Measurements from ENCODE around the gene EXOC4. TPM values are rescaled to one million over a fixed set of nuclear protein-coding genes. Genes with fewer than 3 reads are reported as not detected.
"Not testable (repeated sequence)": the region's sequence is repeated elsewhere in the genome, so short reads cannot be mapped to it uniquely, and the experiment has no call there.

EXOC4 gene
- total RNA-seq, 2 donors from 2014 or later = 106 to 115 TPM

- no peak overlapping the region for H3K4me3 ChIP-seq (ENCODE audit: low read length)
- H3K27ac Mint-ChIP-seq = no peak overlapping the region
- H3K9me3 Mint-ChIP-seq = peaks cover 16% of the 10 kb centered on the region
- H3K27ac ChIP-seq (ENCODE audit: low read depth, low read length) = no peak overlapping the region
- no peak for DNase-seq
- TF ChIP-seq CTCF (conservative IDR thresholded peaks at IDR 0.05) = no peak
- peaks cover 20% of the 10 kb centered on the region for H3K9me3 ChIP-seq (ENCODE audit: control insufficient read depth, low read length)
- no peaks in the 10 kb centered on the region for H3K27me3 Mint-ChIP-seq (ENCODE audit: insufficient read depth)
- no peaks in the 10 kb centered on the region for H3K27me3 ChIP-seq (ENCODE audit: control insufficient read depth, insufficient read depth, low read length, poor library complexity, severe bottlenecking)
- H3K4me1 Mint-ChIP-seq = peaks cover 30% of the 10 kb centered on the region
- peaks cover 12% of the 10 kb centered on the region for H3K4me1 ChIP-seq (ENCODE audit: control insufficient read depth, insufficient read depth, low read length)
- peaks cover 6% of the 10 kb centered on the region for H3K36me3 ChIP-seq (ENCODE audit: control insufficient read depth, insufficient read depth, low read length)
- no peak overlapping the region for H3K4me3 Mint-ChIP-seq
- 94 to 95% methylated on average over 6 of the region's 6 CpGs for WGBS, 2 experiments (ENCODE audit: insufficient coverage in 1 of 2, insufficient read length in 1 of 2)
- H3K36me3 Mint-ChIP-seq (ENCODE audit: low read depth) = peaks cover 33% of the 10 kb centered on the region
- H3K9ac ChIP-seq (ENCODE audit: extremely low read depth, low read length, poor library complexity, severe bottlenecking) = no peak overlapping the region
Observed at GRCh38 chr7:134073276-134073675, 820.4 kb downstream of the EXOC4 start.

GRCh38 chr7:134075799-134076198, 822.9 kb downstream of the EXOC4 start:
- Mint-ChIP-seq H3K4me3 (no peak overlapping the region), H3K27me3 (ENCODE audit: insufficient read depth) (no peaks in the 10 kb centered on the region), H3K4me1 (peaks cover 24% of the 10 kb centered on the region), H3K9me3 (peaks cover 16% of the 10 kb centered on the region), H3K36me3 (ENCODE audit: low read depth) (peaks cover 29% of the 10 kb centered on the region), H3K27ac (no peak overlapping the region)
- Histone ChIP-seq H3K4me1 (ENCODE audit: control insufficient read depth, insufficient read depth, low read length) (peaks cover 6% of the 10 kb centered on the region), H3K9me3 (ENCODE audit: control insufficient read depth, low read length) (peaks cover 20% of the 10 kb centered on the region), H3K36me3 (ENCODE audit: control insufficient read depth, insufficient read depth, low read length) (peaks cover 6% of the 10 kb centered on the region), H3K9ac (ENCODE audit: extremely low read depth, low read length, poor library complexity, severe bottlenecking) (no peak overlapping the region), H3K27me3 (ENCODE audit: control insufficient read depth, insufficient read depth, low read length, poor library complexity, severe bottlenecking) (no peaks in the 10 kb centered on the region), H3K4me3 (ENCODE audit: low read length) (peak overlapping the region; percentile 36), H3K27ac (ENCODE audit: low read depth, low read length) (no peak overlapping the region)
- no peak for TF ChIP-seq CTCF (conservative IDR thresholded peaks at IDR 0.05)
- WGBS, 2 experiments (ENCODE audit: insufficient coverage in 1 of 2, insufficient read length in 1 of 2) = 92% methylated on average over 1 of the region's 1 CpG; no CpG with 5 or more reads in 1 of the 2 experiments
- no peak for DNase-seq

DNA sequence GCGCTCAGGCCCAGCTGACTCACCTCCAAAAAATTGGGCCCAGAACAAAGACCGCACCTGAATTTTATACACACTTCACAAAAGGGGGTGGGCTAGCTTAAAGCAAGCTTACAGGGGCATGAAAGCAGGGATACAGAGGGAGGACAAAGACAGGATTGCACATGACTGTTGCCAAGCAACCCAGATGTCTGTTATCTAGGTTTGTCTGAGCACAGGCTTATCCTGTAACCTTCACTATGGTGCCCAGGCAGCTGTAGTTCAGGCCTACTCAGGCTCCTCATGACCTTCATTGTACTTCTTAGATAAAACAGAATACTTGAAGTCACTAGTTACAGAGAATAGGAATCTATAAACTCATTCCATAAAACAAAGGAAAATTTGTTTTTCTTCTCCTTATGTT, 824.7 kb downstream of the EXOC4 start:
- not testable (repeated sequence) for H3K36me3 ChIP-seq (ENCODE audit: control insufficient read depth, insufficient read depth, low read length); H3K4me3 Mint-ChIP-seq; DNase-seq; H3K27ac Mint-ChIP-seq; H3K9ac ChIP-seq (ENCODE audit: extremely low read depth, low read length, poor library complexity, severe bottlenecking); H3K27me3 ChIP-seq (ENCODE audit: control insufficient read depth, insufficient read depth, low read length, poor library complexity, severe bottlenecking); H3K27ac ChIP-seq (ENCODE audit: low read depth, low read length); H3K4me1 ChIP-seq (ENCODE audit: control insufficient read depth, insufficient read depth, low read length); H3K4me3 ChIP-seq (ENCODE audit: low read length); H3K27me3 Mint-ChIP-seq (ENCODE audit: insufficient read depth)
- Mint-ChIP-seq H3K4me1 (peaks cover 14% of the 10 kb centered on the region), H3K36me3 (ENCODE audit: low read depth) (peaks cover 37% of the 10 kb centered on the region), H3K9me3 (peaks cover 16% of the 10 kb centered on the region)
- H3K9me3 ChIP-seq (ENCODE audit: control insufficient read depth, low read length) = peaks cover 20% of the 10 kb centered on the region
- WGBS, 2 experiments (ENCODE audit: insufficient coverage in 1 of 2, insufficient read length in 1 of 2) = 98 to 100% methylated on average over 1 to 2 of the region's 2 CpGs

GRCh38 chr7:134078991-134079390, 826.1 kb downstream of the EXOC4 start:
- peaks cover 35% of the 10 kb centered on the region for H3K36me3 Mint-ChIP-seq (ENCODE audit: low read depth)
- TF ChIP-seq CTCF (conservative IDR thresholded peaks at IDR 0.05) = no peak
- H3K9ac ChIP-seq (ENCODE audit: extremely low read depth, low read length, poor library complexity, severe bottlenecking) = no peak overlapping the region
- no peak overlapping the region for H3K27ac ChIP-seq (ENCODE audit: low read depth, low read length)
- H3K4me1 ChIP-seq (ENCODE audit: control insufficient read depth, insufficient read depth, low read length) = no peaks in the 10 kb centered on the region
- peaks cover 7% of the 10 kb centered on the region for H3K4me1 Mint-ChIP-seq
- no peaks in the 10 kb centered on the region for H3K27me3 Mint-ChIP-seq (ENCODE audit: insufficient read depth)
- no peak overlapping the region for H3K27ac Mint-ChIP-seq
- H3K36me3 ChIP-seq (ENCODE audit: control insufficient read depth, insufficient read depth, low read length) = peaks cover 6% of the 10 kb centered on the region
- H3K27me3 ChIP-seq (ENCODE audit: control insufficient read depth, insufficient read depth, low read length, poor library complexity, severe bottlenecking) = no peaks in the 10 kb centered on the region
- peaks cover 20% of the 10 kb centered on the region for H3K9me3 ChIP-seq (ENCODE audit: control insufficient read depth, low read length)
- H3K4me3 ChIP-seq (ENCODE audit: low read length) = no peak overlapping the region
- WGBS, 2 experiments (ENCODE audit: insufficient coverage in 1 of 2, insufficient read length in 1 of 2) = 82 to 86% methylated on average over 1 to 2 of the region's 2 CpGs
- no peak for DNase-seq
- H3K4me3 Mint-ChIP-seq = no peak overlapping the region
- H3K9me3 Mint-ChIP-seq = peaks cover 21% of the 10 kb centered on the region
